HEK293T (cell line): ENCODE results near the gene TBC1D5.

Experiments
- NFRKB ChIP-seq: fragments of 450-650 bp; IDR thresholded peaks from 2 replicates; pipeline ENCODE4 v1.6.1; 2016; ENCODE audit warnings: mild to moderate bottlenecking, moderate library complexity
- PKNOX1 ChIP-seq: fragments of 450-650 bp; IDR thresholded peaks from 2 replicates; pipeline ENCODE4 v1.6.1; 2016

GRCh38 chr3:17589888-17590287 lies 152.5 kb downstream of the TBC1D5 start:
- TF ChIP-seq PKNOX1 (no peak), NFRKB (no peak)
